Mesothelial cell of epicardium (in vitro differentiated cells): ENCODE measurements around the gene ANKRD22. TPM values are rescaled to one million over a fixed set of nuclear protein-coding genes. Genes with fewer than 3 reads are reported as not detected.

ENCODE experiments used
- DNase-seq, 2 experiments: peaks; one replicate each; pipeline ENCODE4 v3.0.0; 2021; ENCODE audit warnings: low spot score in 2 of 2; ENCODE audit not compliant: unreplicated experiment in 2 of 2
- H3K27ac Mint-ChIP-seq: 2 replicates; pipeline ENCODE4 v1.8.0; 2021; ENCODE audit warnings: mixed read lengths
- H3K27me3 Mint-ChIP-seq: 2 replicates; pipeline ENCODE4 v1.8.0; 2021; ENCODE audit warnings: low read depth, mixed read lengths
- H3K36me3 Mint-ChIP-seq: 2 replicates; pipeline ENCODE4 v1.8.0; 2021; ENCODE audit warnings: mixed read lengths
- H3K4me1 Mint-ChIP-seq: 2 replicates; pipeline ENCODE4 v1.8.0; 2021; ENCODE audit warnings: mixed read lengths
- H3K4me3 Mint-ChIP-seq: 2 replicates; pipeline ENCODE4 v1.8.0; 2021; ENCODE audit warnings: mild to moderate bottlenecking, moderate library complexity, mixed read lengths
- H3K9me3 Mint-ChIP-seq: 2 replicates; pipeline ENCODE4 v1.8.0; 2021; ENCODE audit warnings: mixed read lengths
- total RNA-seq: library from RNA; stranded (reverse); gene quantifications from 3 replicates; pipeline ENCODE4 v1.2.1, GENCODE V29; 2021
- TF ChIP-seq, protein P1 (sequence below): fragments of 200-600 bp; sonication (generic); IDR thresholded peaks from one replicate; pipeline ENCODE4 v1.5.0; 2021; ENCODE audit warnings: antibody characterized with exemption; ENCODE audit not compliant: unreplicated experiment

ANKRD22 gene
- total RNA-seq, 1 donor from 2014 or later: 0.63 TPM

DNA sequence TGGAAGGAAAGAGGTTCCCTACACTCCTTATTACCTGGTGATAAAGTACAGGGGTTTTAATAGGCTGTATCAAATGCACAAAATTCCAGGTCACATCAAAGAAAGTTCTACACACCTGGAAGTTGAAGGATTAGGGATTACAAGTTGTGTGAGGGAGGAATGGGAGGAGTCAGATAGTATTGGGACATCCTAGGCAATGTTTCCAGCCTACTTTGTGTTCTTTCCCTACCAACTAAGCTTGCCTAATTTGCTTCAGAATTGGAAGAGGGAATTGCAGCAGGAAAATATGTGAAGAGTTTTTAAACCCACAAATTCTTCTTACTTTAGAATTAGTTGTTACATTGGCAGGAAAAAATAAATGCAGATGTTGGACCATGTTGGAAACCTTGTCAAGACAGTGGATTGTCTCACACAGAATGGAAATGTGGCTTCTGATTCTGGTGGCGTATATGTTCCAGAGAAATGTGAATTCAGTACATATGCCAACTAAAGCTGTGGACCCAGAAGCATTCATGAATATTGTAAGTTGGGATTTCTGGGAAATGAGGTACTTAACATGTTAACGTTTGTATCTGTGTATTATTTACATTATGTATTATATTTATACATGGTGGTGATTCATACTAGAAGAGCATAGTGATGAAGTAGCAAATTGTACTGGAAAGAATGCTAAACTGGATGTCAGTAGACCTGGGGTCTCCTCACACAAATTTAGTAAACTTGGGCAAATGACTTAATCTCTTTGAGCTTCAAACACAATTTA, 48.9 kb downstream of the ANKRD22 start, which contains the start of gene LIPM:
Gene LIPM, plus strand, starts transcription at position 208 of the 763 bp plus-strand sequence. Its CDS starts 167 bp downstream, at position 375.
- Mint-ChIP-seq H3K27me3 (peaks cover 6% of the 10 kb centered on the region), H3K9me3 (no peaks in the 10 kb centered on the region), H3K27ac (no peak within 1 kb of the TSS), H3K4me3 (no peak within 1 kb of the TSS), H3K4me1 (peaks cover 3% of the 10 kb centered on the region), H3K36me3 (no peaks in the 10 kb centered on the region)
- DNase-seq: no peak
- TF ChIP-seq, protein P1, sequence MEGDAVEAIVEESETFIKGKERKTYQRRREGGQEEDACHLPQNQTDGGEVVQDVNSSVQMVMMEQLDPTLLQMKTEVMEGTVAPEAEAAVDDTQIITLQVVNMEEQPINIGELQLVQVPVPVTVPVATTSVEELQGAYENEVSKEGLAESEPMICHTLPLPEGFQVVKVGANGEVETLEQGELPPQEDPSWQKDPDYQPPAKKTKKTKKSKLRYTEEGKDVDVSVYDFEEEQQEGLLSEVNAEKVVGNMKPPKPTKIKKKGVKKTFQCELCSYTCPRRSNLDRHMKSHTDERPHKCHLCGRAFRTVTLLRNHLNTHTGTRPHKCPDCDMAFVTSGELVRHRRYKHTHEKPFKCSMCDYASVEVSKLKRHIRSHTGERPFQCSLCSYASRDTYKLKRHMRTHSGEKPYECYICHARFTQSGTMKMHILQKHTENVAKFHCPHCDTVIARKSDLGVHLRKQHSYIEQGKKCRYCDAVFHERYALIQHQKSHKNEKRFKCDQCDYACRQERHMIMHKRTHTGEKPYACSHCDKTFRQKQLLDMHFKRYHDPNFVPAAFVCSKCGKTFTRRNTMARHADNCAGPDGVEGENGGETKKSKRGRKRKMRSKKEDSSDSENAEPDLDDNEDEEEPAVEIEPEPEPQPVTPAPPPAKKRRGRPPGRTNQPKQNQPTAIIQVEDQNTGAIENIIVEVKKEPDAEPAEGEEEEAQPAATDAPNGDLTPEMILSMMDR: no peak

DNA sequence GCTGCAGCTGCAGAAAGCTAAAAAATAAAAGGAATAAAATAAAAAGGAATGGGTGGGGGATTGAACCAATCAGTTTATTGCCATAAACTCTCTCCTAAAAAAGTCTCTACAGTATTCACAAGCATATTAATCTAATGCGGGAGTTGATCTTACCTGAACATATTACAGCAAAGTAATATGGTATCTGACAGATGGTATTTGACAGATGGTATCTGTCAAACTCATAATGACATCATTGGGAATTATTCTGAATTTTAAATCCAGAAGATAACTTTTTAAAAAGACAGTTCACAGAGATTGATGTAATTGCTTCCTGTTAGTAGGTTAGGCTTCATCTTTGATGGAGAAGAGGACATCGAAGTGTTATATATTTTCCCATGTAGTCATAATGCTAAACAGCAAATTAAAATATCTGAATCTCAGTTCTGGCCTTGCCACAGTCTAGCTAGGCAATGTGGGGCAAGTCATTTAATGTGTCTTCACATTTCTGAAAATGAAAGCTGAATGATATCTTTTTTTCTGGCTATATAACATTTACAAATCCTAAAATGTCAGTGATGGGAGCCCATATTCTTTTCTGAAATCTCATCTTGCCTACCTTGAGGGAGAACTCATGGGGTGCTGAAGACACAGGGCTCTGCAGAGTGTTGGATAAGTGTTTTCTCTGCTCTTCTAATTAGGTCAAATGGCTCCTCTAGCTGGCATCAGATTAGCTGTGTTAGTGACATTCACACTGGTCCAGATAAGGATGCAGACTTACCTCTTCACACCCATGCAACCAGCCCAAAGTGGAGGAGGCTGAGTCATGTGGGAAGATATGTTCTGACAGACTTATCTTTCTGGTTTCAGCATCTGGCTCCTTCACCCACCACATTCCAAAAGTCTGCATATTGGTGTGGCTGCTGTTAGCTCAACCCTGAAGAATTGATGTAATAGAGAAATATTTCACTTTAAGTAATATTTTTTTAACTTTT, 51.2 kb downstream of the ANKRD22 start:
- TF ChIP-seq, protein P1: no peak
- H3K27ac Mint-ChIP-seq: no peak overlapping the region
- H3K27me3 Mint-ChIP-seq: peaks cover 6% of the 10 kb centered on the region
- H3K36me3 Mint-ChIP-seq: no peaks in the 10 kb centered on the region
- no peak for DNase-seq
- peaks cover 3% of the 10 kb centered on the region for H3K4me1 Mint-ChIP-seq
- no peak overlapping the region for H3K4me3 Mint-ChIP-seq
- no peaks in the 10 kb centered on the region for H3K9me3 Mint-ChIP-seq

- no peak overlapping the region for H3K27ac Mint-ChIP-seq
- H3K4me3 Mint-ChIP-seq: no peak overlapping the region
- peaks cover 6% of the 10 kb centered on the region for H3K27me3 Mint-ChIP-seq
- no peak for DNase-seq
- peaks cover 2% of the 10 kb centered on the region for H3K4me1 Mint-ChIP-seq
- H3K36me3 Mint-ChIP-seq: no peaks in the 10 kb centered on the region
- no peaks in the 10 kb centered on the region for H3K9me3 Mint-ChIP-seq
- TF ChIP-seq, protein P1: no peak
Observed at GRCh38 chr10:88794731-88795130, 56.9 kb downstream of the ANKRD22 start.

- no peaks in the 10 kb centered on the region for H3K36me3 Mint-ChIP-seq
- no peaks in the 10 kb centered on the region for H3K9me3 Mint-ChIP-seq
Observed at GRCh38 chr10:88793712-88794299, 57.8 kb downstream of the ANKRD22 start.

DNA sequence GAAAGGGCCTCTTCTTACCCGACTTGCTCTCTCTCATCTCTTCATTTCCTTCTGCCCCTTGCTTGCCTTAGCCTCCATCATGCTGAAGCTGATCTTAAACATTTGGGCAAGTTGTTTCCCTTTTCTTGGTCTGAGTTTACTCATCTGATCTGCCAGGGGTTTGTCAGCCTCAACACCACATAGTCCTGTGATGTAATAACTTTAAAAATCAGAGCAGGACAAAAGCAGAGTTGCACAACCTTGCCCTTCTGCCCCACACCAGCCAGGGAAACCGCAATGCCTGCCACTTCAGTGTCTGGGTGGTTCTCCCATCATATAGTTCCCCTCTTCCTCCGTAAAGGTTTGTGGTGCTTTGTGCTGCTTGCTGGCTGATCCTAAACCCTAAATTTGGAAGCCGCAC, 59.0 kb downstream of the ANKRD22 start:
- no peaks in the 10 kb centered on the region for H3K27me3 Mint-ChIP-seq
- no peaks in the 10 kb centered on the region for H3K9me3 Mint-ChIP-seq
- H3K4me1 Mint-ChIP-seq: peaks cover 15% of the 10 kb centered on the region
- no peak overlapping the region for H3K4me3 Mint-ChIP-seq
- no peak overlapping the region for H3K27ac Mint-ChIP-seq
- DNase-seq: no peak
- no peaks in the 10 kb centered on the region for H3K36me3 Mint-ChIP-seq
- TF ChIP-seq, protein P1: no peak

More at GRCh38 chr10:88793712-88794299, 57.8 kb downstream of the ANKRD22 start:
- Mint-ChIP-seq H3K4me1 (peaks cover 9% of the 10 kb centered on the region), H3K4me3 (no peak overlapping the region), H3K27me3 (peaks cover 6% of the 10 kb centered on the region), H3K27ac (no peak overlapping the region)
- DNase-seq: no peak
- TF ChIP-seq, protein P1: no peak
